SK-N-SH (cell line): ENCODE measurements around the gene CNTNAP5.

Experiments
- ELF1 ChIP-seq: IDR thresholded peaks from 2 replicates; pipeline ENCODE4 v1.4.0; 2012
- EP300 ChIP-seq, 2 experiments: IDR thresholded peaks; 2 replicates each; pipeline versions ENCODE4 v1.4.0 to v1.6.1; 2012; ENCODE audit warnings: borderline replicate concordance in 1 of 2, low read depth in 1 of 2, low read length in 1 of 2
- FOXM1 ChIP-seq: IDR thresholded peaks from 2 replicates; pipeline ENCODE4 v1.4.0; 2012; ENCODE audit warnings: low read depth, mild to moderate bottlenecking
- GABPA ChIP-seq: IDR thresholded peaks from 2 replicates; pipeline ENCODE4 v1.4.0; 2012; ENCODE audit warnings: low read depth, mild to moderate bottlenecking
- MXI1 ChIP-seq: IDR thresholded peaks from 2 replicates; pipeline ENCODE4 v1.6.1; 2012; ENCODE audit warnings: mild to moderate bottlenecking, low read depth, low read length, improper control_type of control experiment
- POLR2AphosphoS5 ChIP-seq: IDR thresholded peaks from 2 replicates; pipeline ENCODE4 v1.6.1; 2012; ENCODE audit warnings: low read depth, low read length
- RCOR1 ChIP-seq: fragments of 150-350 bp; IDR thresholded peaks from 2 replicates; pipeline ENCODE4 v1.6.1; 2017; ENCODE audit warnings: antibody characterized with exemption, low read length
- SMC3 ChIP-seq: IDR thresholded peaks from 2 replicates; pipeline ENCODE4 v1.6.1; 2012; ENCODE audit warnings: low read depth, low read length, improper control_type of control experiment
- YY1 ChIP-seq: IDR thresholded peaks from 2 replicates; pipeline ENCODE4 v1.4.0; 2012; ENCODE audit warnings: low read depth, mild to moderate bottlenecking
- TF ChIP-seq, protein P1 (sequence below): fragments of 200-600 bp; sonication (generic); IDR thresholded peaks from 2 replicates; pipeline ENCODE4 v1.6.1; 2017; ENCODE audit warnings: antibody characterized with exemption, mild to moderate bottlenecking, moderate library complexity

DNA sequence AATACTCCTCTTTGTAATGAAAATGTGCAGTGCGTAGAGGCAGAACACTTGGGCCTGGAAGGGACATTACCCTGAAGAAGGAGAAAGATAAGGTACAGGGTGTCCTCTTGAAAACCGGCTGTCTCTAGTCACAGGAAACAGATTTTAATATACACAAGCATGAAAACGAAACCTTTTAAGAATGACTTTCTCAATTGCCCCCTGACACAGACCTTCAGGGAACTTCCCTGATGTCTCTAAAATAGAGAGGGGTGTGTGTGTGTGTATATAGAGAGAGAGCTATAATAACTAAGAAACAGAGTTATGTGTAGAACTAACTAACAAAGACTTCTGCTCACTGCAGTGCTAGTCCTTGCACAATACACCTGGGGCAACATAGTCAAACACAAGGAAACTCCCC lies 780.0 kb downstream of the CNTNAP5 start:
- TF ChIP-seq, protein P1, sequence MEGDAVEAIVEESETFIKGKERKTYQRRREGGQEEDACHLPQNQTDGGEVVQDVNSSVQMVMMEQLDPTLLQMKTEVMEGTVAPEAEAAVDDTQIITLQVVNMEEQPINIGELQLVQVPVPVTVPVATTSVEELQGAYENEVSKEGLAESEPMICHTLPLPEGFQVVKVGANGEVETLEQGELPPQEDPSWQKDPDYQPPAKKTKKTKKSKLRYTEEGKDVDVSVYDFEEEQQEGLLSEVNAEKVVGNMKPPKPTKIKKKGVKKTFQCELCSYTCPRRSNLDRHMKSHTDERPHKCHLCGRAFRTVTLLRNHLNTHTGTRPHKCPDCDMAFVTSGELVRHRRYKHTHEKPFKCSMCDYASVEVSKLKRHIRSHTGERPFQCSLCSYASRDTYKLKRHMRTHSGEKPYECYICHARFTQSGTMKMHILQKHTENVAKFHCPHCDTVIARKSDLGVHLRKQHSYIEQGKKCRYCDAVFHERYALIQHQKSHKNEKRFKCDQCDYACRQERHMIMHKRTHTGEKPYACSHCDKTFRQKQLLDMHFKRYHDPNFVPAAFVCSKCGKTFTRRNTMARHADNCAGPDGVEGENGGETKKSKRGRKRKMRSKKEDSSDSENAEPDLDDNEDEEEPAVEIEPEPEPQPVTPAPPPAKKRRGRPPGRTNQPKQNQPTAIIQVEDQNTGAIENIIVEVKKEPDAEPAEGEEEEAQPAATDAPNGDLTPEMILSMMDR: no peak
- TF ChIP-seq MXI1: no peak
- no peak for TF ChIP-seq EP300 (IDR thresholded peaks at IDR 0.05; ENCODE audit: borderline replicate concordance in 1 of 2, low read depth in 1 of 2, low read length in 1 of 2)
- TF ChIP-seq POLR2AphosphoS5: no peak
- TF ChIP-seq RCOR1: no peak
- TF ChIP-seq SMC3: no peak
- no peak for TF ChIP-seq GABPA
- no peak for TF ChIP-seq YY1
- TF ChIP-seq FOXM1: no peak
- TF ChIP-seq ELF1: no peak
